Spleen (tissue), 11 donors: ENCODE results near the gene USP32. TPM values are rescaled to one million over a fixed set of nuclear protein-coding genes. Genes with fewer than 3 reads are reported as not detected.
"Not testable (repeated sequence)": the region's sequence is repeated elsewhere in the genome, so short reads cannot be mapped to it uniquely, and the experiment has no call there.

Experiments used
- DNase-seq: peaks from one replicate; pipeline ENCODE4 v3.0.0-alpha.2; 2020
- H3K27ac ChIP-seq, 8 donors: fragments of 200-600 bp; sonication (generic) in 7 of 8; 1 replicate in 4 of 8; 2 replicates in 4 of 8; pipeline versions ENCODE4 v1.5.0 to v1.8.0; 2016 to 2021; ENCODE audit warnings: inconsistent platforms in 4 of 8, mild to moderate bottlenecking in 4 of 8, moderate library complexity in 1 of 8
- H3K27me3 ChIP-seq, 7 donors: fragments of 200-600 bp; sonication (generic) in 6 of 7; replicated peaks in 1 of 7; 1 replicate in 4 of 7; 2 replicates in 3 of 7; pipeline versions ENCODE4 v1.5.0 to v1.8.0; 2016 to 2021; ENCODE audit warnings: inconsistent platforms in 3 of 7, mild to moderate bottlenecking in 1 of 7
- H3K36me3 ChIP-seq, 6 donors: fragments of 200-600 bp; sonication (generic) in 5 of 6; 1 replicate in 4 of 6; 2 replicates in 2 of 6; pipeline versions ENCODE4 v1.5.0 to v1.8.0; 2016 to 2021; ENCODE audit warnings: inconsistent platforms in 2 of 6
- H3K4me1 ChIP-seq, 6 donors: fragments of 200-600 bp; sonication (generic) in 5 of 6; 1 replicate in 3 of 6; 2 replicates in 3 of 6; pipeline versions ENCODE4 v1.5.0 to v1.8.0; 2016 to 2021; ENCODE audit warnings: inconsistent platforms in 3 of 6
- H3K4me3 ChIP-seq, 8 donors: fragments of 200-600 bp; sonication (generic) in 7 of 8; 1 replicate in 4 of 8; 2 replicates in 4 of 8; pipeline versions ENCODE4 v1.5.0 to v1.8.0; 2016 to 2021; ENCODE audit warnings: inconsistent platforms in 4 of 8, mild to moderate bottlenecking in 4 of 8, moderate library complexity in 2 of 8
- H3K9me3 ChIP-seq, 8 donors: fragments of 200-600 bp; sonication (generic) in 7 of 8; 1 replicate in 4 of 8; 2 replicates in 4 of 8; pipeline versions ENCODE4 v1.5.0 to v1.8.0; 2016 to 2021; ENCODE audit warnings: inconsistent platforms in 4 of 8
- POLR2A ChIP-seq, 3 donors: fragments of 450-650 bp; IDR thresholded peaks; one replicate each; pipeline ENCODE4 v1.5.1; 2017; ENCODE audit warnings: antibody characterized with exemption in 3 of 3, mild to moderate bottlenecking in 1 of 3
- POLR2AphosphoS5 ChIP-seq, 3 donors: sonication (generic); formaldehyde crosslinking; IDR thresholded peaks; one replicate each; pipeline ENCODE4 v1.5.1; 2017; ENCODE audit warnings: antibody characterized with exemption in 3 of 3
- WGBS, 5 donors: extraction: QIAGEN DNeasy Blood & Tissue Kit in 3 of 5; methylation state at CpG; one replicate each; pipeline versions ENCODE4 v1.1.5 to v1.1.7; 2013 to 2018; 5-methylcytosine and 5-hydroxymethylcytosine counted together
- intact Hi-C: fragments of 100-400 bp; cut with DNase I; formaldehyde crosslinking; loops from one replicate; pipeline ENCODE4 v1.15.0; 2023; ENCODE audit warnings: low total_unique reads
- polyA plus RNA-seq, 3 donors: library from polyadenylated mRNA; stranded (reverse); fragments of 200-250 nt; gene quantifications; one replicate each; pipeline ENCODE4 v1.2.1, GENCODE V29; 2013
- total RNA-seq, 7 donors: library from RNA; depleted of rRNA in 3 of 7; stranded (reverse); fragments of >200 nt in 3 of 7; fragmentation: NEBNext Ultra II Directional in 4 of 7; extraction: Animal tissue kit (Norgen Biotek cat#: 25700) in 4 of 7; gene quantifications; one replicate each; pipeline versions ENCODE4 v1.1.0 to v1.2.1, GENCODE V29; 2016 to 2021
- TF ChIP-seq, protein P1 (sequence below), 11 experiments: fragments of 200-600 bp in 7 of 11; fragments of 450-650 bp in 4 of 11; sonication (generic) in 4 of 11; IDR thresholded peaks in 8 of 11; conservative IDR thresholded peaks in 3 of 11; 1 replicate in 7 of 11; 2 replicates in 4 of 11; pipeline versions ENCODE4 v1.4.0 to v1.8.0; 2016 to 2021; ENCODE audit warnings: antibody characterized with exemption in 11 of 11, inconsistent platforms in 4 of 11, mild to moderate bottlenecking in 1 of 11
- donor health status: healthy with polysubstance abuse.
- donor health status: DM: no; HTN: no; CAD: no; lungs with moderate emphysema.
- donor health status: DM: no; HTN: no; CAD: no.
- donor health status: Bipolar disorder and iron deficiency.
- donor health status: healthy.
- donor health status: DM: no; HTN: no; CAD: no.
- donor health status: DM: yes; HTN: yes; CAD: no.

The USP32 gene
- total and polyA plus RNA-seq, 10 donors = 7.3 to 115 (median 79.8) TPM

- H3K4me1 ChIP-seq = peaks cover 0 to 29% (median 10%) of the 10 kb centered on the region in 6 donors
- intact Hi-C loops = no loop called here
- H3K4me3 ChIP-seq = no peak overlapping the region
- 85 to 98% (median 89%) methylated on average over 2 of the region's 2 CpGs for WGBS, 5 donors
- no peaks in the 10 kb centered on the region for H3K27me3 ChIP-seq
- no peak for TF ChIP-seq POLR2A (IDR thresholded peaks at IDR 0.05)
- TF ChIP-seq, protein P1, sequence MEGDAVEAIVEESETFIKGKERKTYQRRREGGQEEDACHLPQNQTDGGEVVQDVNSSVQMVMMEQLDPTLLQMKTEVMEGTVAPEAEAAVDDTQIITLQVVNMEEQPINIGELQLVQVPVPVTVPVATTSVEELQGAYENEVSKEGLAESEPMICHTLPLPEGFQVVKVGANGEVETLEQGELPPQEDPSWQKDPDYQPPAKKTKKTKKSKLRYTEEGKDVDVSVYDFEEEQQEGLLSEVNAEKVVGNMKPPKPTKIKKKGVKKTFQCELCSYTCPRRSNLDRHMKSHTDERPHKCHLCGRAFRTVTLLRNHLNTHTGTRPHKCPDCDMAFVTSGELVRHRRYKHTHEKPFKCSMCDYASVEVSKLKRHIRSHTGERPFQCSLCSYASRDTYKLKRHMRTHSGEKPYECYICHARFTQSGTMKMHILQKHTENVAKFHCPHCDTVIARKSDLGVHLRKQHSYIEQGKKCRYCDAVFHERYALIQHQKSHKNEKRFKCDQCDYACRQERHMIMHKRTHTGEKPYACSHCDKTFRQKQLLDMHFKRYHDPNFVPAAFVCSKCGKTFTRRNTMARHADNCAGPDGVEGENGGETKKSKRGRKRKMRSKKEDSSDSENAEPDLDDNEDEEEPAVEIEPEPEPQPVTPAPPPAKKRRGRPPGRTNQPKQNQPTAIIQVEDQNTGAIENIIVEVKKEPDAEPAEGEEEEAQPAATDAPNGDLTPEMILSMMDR (IDR thresholded peaks at IDR 0.05 in 8 of 11, conservative IDR thresholded peaks at IDR 0.05 in 3 of 11) = no peak
- TF ChIP-seq POLR2AphosphoS5 (IDR thresholded peaks at IDR 0.05) = no peak
- no peak for DNase-seq
- H3K27ac ChIP-seq = no peak overlapping the region
- no peaks in the 10 kb centered on the region for H3K9me3 ChIP-seq
- H3K36me3 ChIP-seq = no peaks in the 10 kb centered on the region
Measured at GRCh38 chr17:60315650-60316049, 76.3 kb downstream of the USP32 start.

- H3K27ac ChIP-seq, DNase-seq, H3K4me3 ChIP-seq, intact Hi-C loops, H3K9me3 ChIP-seq, H3K27me3 ChIP-seq, H3K36me3 ChIP-seq: not testable (repeated sequence)
- 73 to 83% (median 77%) methylated on average over 8 of the region's 8 CpGs for WGBS, 5 donors
- H3K4me1 ChIP-seq = peaks cover 0 to 29% (median 9%) of the 10 kb centered on the region in 6 donors
Measured at GRCh38 chr17:60314900-60315299, 77.0 kb downstream of the USP32 start.

DNA sequence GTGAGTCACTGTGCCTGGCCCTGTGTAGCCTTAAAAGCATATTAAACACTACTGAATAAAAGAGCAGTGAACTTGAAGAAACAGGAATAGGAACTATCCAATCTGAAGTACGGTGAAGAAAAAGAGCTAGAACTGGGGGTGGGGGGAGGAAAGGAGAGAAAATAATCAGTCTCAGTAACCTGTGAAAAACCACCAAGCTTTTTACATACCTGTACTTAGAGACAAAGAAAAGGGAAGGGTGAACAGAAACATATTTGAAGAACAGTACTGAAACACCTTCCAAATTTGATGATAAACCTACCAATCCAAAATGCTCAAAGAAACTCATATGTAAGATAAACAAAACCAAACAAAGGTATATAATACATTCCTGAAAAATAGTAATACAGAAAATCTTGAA lies 77.5 kb downstream of the USP32 start:
- WGBS, 5 donors = 46 to 60% (median 52%) methylated on average over 1 of the region's 1 CpG
- Histone ChIP-seq H3K9me3 (no peaks in the 10 kb centered on the region), H3K4me1 (peaks cover 0 to 29% (median 9%) of the 10 kb centered on the region in 6 donors), H3K27me3 (no peaks in the 10 kb centered on the region), H3K27ac (no peak overlapping the region), H3K36me3 (peaks cover 0 to 1% (median 0%) of the 10 kb centered on the region in 6 donors), H3K4me3 (no peak overlapping the region)
- TF ChIP-seq POLR2A (IDR thresholded peaks at IDR 0.05) (no peak), POLR2AphosphoS5 (IDR thresholded peaks at IDR 0.05) (no peak)
- TF ChIP-seq, protein P1 (IDR thresholded peaks at IDR 0.05 in 8 of 11, conservative IDR thresholded peaks at IDR 0.05 in 3 of 11) = no peak
- DNase-seq = no peak
- intact Hi-C loops = no loop called here

GRCh38 chr17:60311936-60312335 lies 80.0 kb downstream of the USP32 start:
- TF ChIP-seq POLR2AphosphoS5 (IDR thresholded peaks at IDR 0.05) (no peak), POLR2A (IDR thresholded peaks at IDR 0.05) (no peak)
- TF ChIP-seq, protein P1 (IDR thresholded peaks at IDR 0.05 in 8 of 11, conservative IDR thresholded peaks at IDR 0.05 in 3 of 11) = no peak
- intact Hi-C loops = no loop called here
- H3K9me3 ChIP-seq = no peaks in the 10 kb centered on the region
- H3K27ac ChIP-seq = no peak overlapping the region
- H3K4me1 ChIP-seq = peaks cover 0 to 27% (median 9%) of the 10 kb centered on the region in 6 donors
- H3K4me3 ChIP-seq = no peak overlapping the region
- peaks cover 0 to 22% (median 3%) of the 10 kb centered on the region in 6 donors for H3K36me3 ChIP-seq
- WGBS, 5 donors = 88 to 100% (median 95%) methylated on average over 2 of the region's 2 CpGs
- H3K27me3 ChIP-seq = no peaks in the 10 kb centered on the region
- DNase-seq = no peak

- no peaks in the 10 kb centered on the region for H3K9me3 ChIP-seq
- peaks cover 0 to 22% (median 3%) of the 10 kb centered on the region in 6 donors for H3K36me3 ChIP-seq
- TF ChIP-seq POLR2A (IDR thresholded peaks at IDR 0.05) (no peak), POLR2AphosphoS5 (IDR thresholded peaks at IDR 0.05) (no peak)
- TF ChIP-seq, protein P1 (IDR thresholded peaks at IDR 0.05 in 8 of 11, conservative IDR thresholded peaks at IDR 0.05 in 3 of 11) = no peak
- DNase-seq = no peak
- no peaks in the 10 kb centered on the region for H3K27me3 ChIP-seq
- peaks cover 0 to 28% (median 10%) of the 10 kb centered on the region in 6 donors for H3K4me1 ChIP-seq
- intact Hi-C loops = no loop called here
- H3K27ac ChIP-seq = no peak overlapping the region
- H3K4me3 ChIP-seq = no peak overlapping the region
- WGBS, 5 donors = 95 to 98% (median 96%) methylated on average over 2 of the region's 2 CpGs
Measured at GRCh38 chr17:60311186-60311585, 80.7 kb downstream of the USP32 start.
